Esophagus (tissue), 2 donors: ENCODE results near the gene EMID1. TPM values are rescaled to one million over a fixed set of nuclear protein-coding genes. Genes with fewer than 3 reads are reported as not detected.

ENCODE experiments used
- H3K27ac ChIP-seq, 2 donors: one replicate each; pipeline ENCODE4 v1.5.1; 2013; ENCODE audit warnings: low read depth in 2 of 2, mild to moderate bottlenecking in 2 of 2, inconsistent platforms in 1 of 2, low read length in 1 of 2, moderate library complexity in 1 of 2
- H3K27me3 ChIP-seq, 2 donors: one replicate each; pipeline ENCODE4 v1.6.1; 2013; ENCODE audit warnings: low read length in 2 of 2, control low read depth in 1 of 2, mild to moderate bottlenecking in 1 of 2; ENCODE audit not compliant: insufficient read depth in 2 of 2, control insufficient read depth in 1 of 2
- H3K36me3 ChIP-seq, 2 donors: one replicate each; pipeline ENCODE4 v1.6.1; 2013; ENCODE audit warnings: low read length in 1 of 2; ENCODE audit not compliant: control insufficient read depth in 2 of 2, insufficient read depth in 2 of 2
- H3K4me1 ChIP-seq, 2 donors: one replicate each; pipeline ENCODE4 v1.6.1; 2013; ENCODE audit warnings: low read length in 1 of 2; ENCODE audit not compliant: control insufficient read depth in 2 of 2, insufficient read depth in 2 of 2
- H3K4me3 ChIP-seq, 2 donors: one replicate each; pipeline ENCODE4 v1.5.1; 2013; ENCODE audit warnings: low read length in 2 of 2, mild to moderate bottlenecking in 2 of 2, low read depth in 1 of 2, moderate library complexity in 1 of 2
- H3K9me3 ChIP-seq, 2 donors: one replicate each; pipeline ENCODE4 v1.6.1; 2013; ENCODE audit warnings: mild to moderate bottlenecking in 2 of 2, low read depth in 1 of 2, low read length in 1 of 2, moderate library complexity in 1 of 2; ENCODE audit not compliant: control insufficient read depth in 2 of 2, insufficient read depth in 1 of 2
- WGBS, 2 donors: extraction: QIAGEN DNeasy Blood & Tissue Kit; methylation state at CpG; one replicate each; pipeline ENCODE4 v1.1.7; 2013; 5-methylcytosine and 5-hydroxymethylcytosine counted together
- polyA plus RNA-seq, 2 donors: library from polyadenylated mRNA; stranded (reverse); fragments of 200-250 nt; gene quantifications; one replicate each; pipeline ENCODE4 v1.2.3, GENCODE V29; 2013
- donor health status: healthy with polysubstance abuse.
- donor health status: Bipolar disorder and iron deficiency.

The EMID1 gene
- polyA plus RNA-seq, result under 1 TPM; 0.22 to 0.54 TPM

DNA sequence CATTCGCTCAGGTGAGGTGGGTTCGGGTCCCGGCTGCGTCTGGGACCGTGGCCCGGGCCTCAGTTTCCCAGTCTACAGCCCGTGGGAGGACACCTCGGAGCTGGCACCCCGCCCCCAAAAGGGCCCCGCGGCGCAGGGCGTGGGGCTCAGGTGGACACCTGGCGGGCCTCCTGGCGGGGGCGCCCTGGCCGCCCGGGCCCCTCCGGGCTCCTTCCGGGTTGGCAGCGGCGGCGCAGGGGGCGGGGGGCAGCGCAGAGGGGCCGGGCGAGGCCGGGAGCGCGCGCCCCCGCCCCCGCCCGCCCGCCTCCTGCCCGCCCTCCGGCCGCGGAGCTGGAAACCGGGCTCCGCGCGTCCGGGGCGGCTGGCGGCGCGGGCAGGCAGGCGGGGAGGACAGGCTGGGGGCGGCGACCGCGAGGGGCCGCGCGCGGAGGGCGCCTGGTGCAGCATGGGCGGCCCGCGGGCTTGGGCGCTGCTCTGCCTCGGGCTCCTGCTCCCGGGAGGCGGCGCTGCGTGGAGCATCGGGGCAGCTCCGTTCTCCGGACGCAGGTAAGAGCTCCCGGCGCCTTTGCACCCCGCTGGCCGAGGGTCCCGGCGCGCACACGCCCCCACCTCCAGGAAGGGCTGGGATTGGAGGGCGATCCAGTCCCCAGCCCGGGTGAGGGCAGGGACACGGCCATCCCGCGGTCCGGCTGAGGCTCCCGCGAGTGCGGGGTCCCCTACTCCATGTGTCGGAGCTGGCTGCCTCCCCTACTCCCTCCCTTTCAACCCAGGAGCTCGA, at the start of gene EMID1:
Gene EMID1, plus strand, starts transcription at position 303 of the 778 bp plus-strand sequence. Its CDS starts 143 bp downstream, at position 446.
- Histone ChIP-seq H3K27ac (no peak within 1 kb of the TSS), H3K36me3 (no peaks in the 10 kb centered on the region), H3K4me3 (peak within 1 kb of the TSS; percentile 39 to 43), H3K27me3 (no peaks in the 10 kb centered on the region), H3K9me3 (no peaks in the 10 kb centered on the region), H3K4me1 (peaks cover 0 to 5% of the 10 kb centered on the region in 2 donors)
- 1 to 3% methylated on average over 57 to 90 of the region's 90 CpGs for WGBS, 2 donors

DNA sequence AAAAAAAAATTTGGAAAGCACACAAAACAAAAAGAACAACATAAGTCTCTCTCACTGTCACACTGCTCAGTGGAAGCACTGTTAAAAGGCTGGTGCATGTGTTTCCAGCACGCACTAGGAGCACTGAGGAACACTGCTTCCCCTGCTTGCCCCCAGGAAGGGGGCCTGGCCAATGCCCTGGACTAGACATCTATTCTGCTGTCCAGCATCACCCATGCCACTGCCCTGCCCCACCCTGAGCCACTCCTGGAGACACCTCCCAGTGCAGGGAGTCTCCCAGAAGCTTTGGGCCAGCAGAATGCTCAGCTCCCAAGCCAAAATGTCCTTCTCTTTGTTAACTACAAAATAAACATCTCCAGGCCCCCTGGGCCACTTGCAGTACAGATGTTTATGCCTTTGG, 49.7 kb upstream of the EMID1 start:
- Histone ChIP-seq H3K27ac (no peak overlapping the region), H3K9me3 (no peaks in the 10 kb centered on the region), H3K27me3 (no peaks in the 10 kb centered on the region), H3K36me3 (no peaks in the 10 kb centered on the region), H3K4me1 (peaks cover 2 to 4% of the 10 kb centered on the region in 2 donors), H3K4me3 (no peak overlapping the region)
- 88 to 97% methylated on average over 1 of the region's 1 CpG for WGBS, 2 donors

- Histone ChIP-seq H3K27me3 (no peaks in the 10 kb centered on the region), H3K27ac (no peak overlapping the region), H3K4me3 (no peak overlapping the region), H3K36me3 (no peaks in the 10 kb centered on the region), H3K4me1 (peaks cover 2 to 4% of the 10 kb centered on the region in 2 donors), H3K9me3 (no peaks in the 10 kb centered on the region)
- 81 to 82% methylated on average over 9 of the region's 9 CpGs for WGBS, 2 donors
Measured at GRCh38 chr22:29156507-29156906, 49.2 kb upstream of the EMID1 start.

DNA sequence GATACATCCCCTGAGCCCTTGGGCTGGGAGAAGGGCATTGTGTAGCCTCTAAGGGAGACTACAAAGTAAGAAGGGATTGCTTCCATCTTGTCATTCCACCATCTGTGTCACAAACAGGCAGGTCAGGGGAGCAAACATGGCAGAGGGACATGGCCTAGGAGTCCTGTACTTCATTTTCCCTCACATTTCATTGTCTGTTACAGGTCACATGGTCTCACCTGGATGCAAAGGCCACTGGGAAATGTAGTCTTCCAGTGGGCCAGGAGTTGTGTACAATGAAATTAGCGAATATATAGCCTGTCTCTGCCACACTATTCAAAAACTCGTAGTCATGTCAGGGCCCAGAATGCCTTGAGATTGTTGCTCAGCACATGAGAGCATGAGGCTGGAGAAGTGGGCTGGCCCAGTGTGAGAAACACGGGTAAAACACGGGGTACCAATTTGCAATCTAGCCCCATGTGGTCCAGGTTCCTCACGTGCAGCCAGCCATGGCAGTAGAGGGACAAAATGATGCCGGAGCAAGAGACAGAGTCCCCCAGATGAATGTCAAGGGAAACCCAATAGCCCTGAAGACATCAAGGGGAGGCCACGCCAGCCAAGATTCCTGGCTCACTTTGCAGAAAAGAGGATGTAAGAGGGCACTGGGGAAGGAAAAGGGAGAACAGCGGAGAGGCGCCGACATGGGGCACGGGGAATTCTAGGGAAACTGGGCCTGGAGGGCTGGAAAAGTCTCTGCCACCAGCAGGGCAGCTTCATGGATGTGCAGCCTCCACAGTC, 47.7 kb upstream of the EMID1 start:
- WGBS, 2 donors, result 90 to 93% methylated on average over 11 of the region's 11 CpGs

GRCh38 chr22:29158546-29158945, 47.1 kb upstream of the EMID1 start:
- WGBS, 2 donors, result 86 to 95% methylated on average over 5 of the region's 5 CpGs
- H3K4me3 ChIP-seq, result no peak overlapping the region
- H3K4me1 ChIP-seq, result peaks cover 2 to 4% of the 10 kb centered on the region in 2 donors
- H3K36me3 ChIP-seq, result no peaks in the 10 kb centered on the region
- no peaks in the 10 kb centered on the region for H3K27me3 ChIP-seq
- no peaks in the 10 kb centered on the region for H3K9me3 ChIP-seq
- H3K27ac ChIP-seq, result no peak overlapping the region

More for the DNA sequence above, 47.7 kb upstream of the EMID1 start:
- Histone ChIP-seq H3K27me3 (no peaks in the 10 kb centered on the region), H3K36me3 (no peaks in the 10 kb centered on the region), H3K4me3 (no peak overlapping the region), H3K9me3 (no peaks in the 10 kb centered on the region), H3K27ac (no peak overlapping the region), H3K4me1 (peaks cover 2 to 4% of the 10 kb centered on the region in 2 donors)

GRCh38 chr22:29163808-29164207, 41.9 kb upstream of the EMID1 start:
- H3K9me3 ChIP-seq, result no peaks in the 10 kb centered on the region
- no peaks in the 10 kb centered on the region for H3K4me1 ChIP-seq
- no peak overlapping the region for H3K27ac ChIP-seq
- no peaks in the 10 kb centered on the region for H3K27me3 ChIP-seq
- 89 to 90% methylated on average over 13 of the region's 13 CpGs for WGBS, 2 donors
- H3K36me3 ChIP-seq, result no peaks in the 10 kb centered on the region
- no peak overlapping the region for H3K4me3 ChIP-seq

GRCh38 chr22:29165321-29166060, 40.2 kb upstream of the EMID1 start:
- no peak overlapping the region for H3K4me3 ChIP-seq
- H3K9me3 ChIP-seq, result no peaks in the 10 kb centered on the region
- no peaks in the 10 kb centered on the region for H3K4me1 ChIP-seq
- WGBS, 2 donors, result 76 to 80% methylated on average over 11 of the region's 11 CpGs
- no peaks in the 10 kb centered on the region for H3K36me3 ChIP-seq
- H3K27me3 ChIP-seq, result no peaks in the 10 kb centered on the region
- H3K27ac ChIP-seq, result no peak overlapping the region

GRCh38 chr22:29166180-29166579, 39.5 kb upstream of the EMID1 start:
- 80 to 83% methylated on average over 6 of the region's 6 CpGs for WGBS, 2 donors
- H3K4me1 ChIP-seq, result no peaks in the 10 kb centered on the region
- H3K36me3 ChIP-seq, result no peaks in the 10 kb centered on the region
- H3K4me3 ChIP-seq, result no peak overlapping the region
- no peak overlapping the region for H3K27ac ChIP-seq
- H3K9me3 ChIP-seq, result no peaks in the 10 kb centered on the region
- no peaks in the 10 kb centered on the region for H3K27me3 ChIP-seq
